Measurements from ENCODE around the gene TMPRSS11D.

The TMPRSS11D gene

GRCh38 chr4:67883902-67884301 lies at the start of gene TMPRSS11D:
Gene TMPRSS11D, minus strand, starts transcription at chr4:67884002. Its CDS starts 69 bp downstream, at chr4:67883933.
- Histone ChIP-seq H3K4me1 (ENCODE audit: control insufficient read depth, insufficient read depth, low read length) (no peaks in the 10 kb centered on the region), H3K36me3 (ENCODE audit: control insufficient read depth, insufficient read depth, low read length) (no peaks in the 10 kb centered on the region), H3K4me3 (ENCODE audit: low read length) (no peak within 1 kb of the TSS), H3K27me3 (ENCODE audit: control insufficient read depth, insufficient read depth, low read length) (no peaks in the 10 kb centered on the region), H3K9ac (ENCODE audit: low read length) (no peak within 1 kb of the TSS), H3K27ac (ENCODE audit: low read depth, low read length) (no peak within 1 kb of the TSS)

GRCh38 chr4:67933038-67933437 lies 49.2 kb upstream of the TMPRSS11D start:
- Histone ChIP-seq H3K36me3 (ENCODE audit: control insufficient read depth, insufficient read depth, low read length) (no peaks in the 10 kb centered on the region), H3K4me1 (ENCODE audit: control insufficient read depth, insufficient read depth, low read length) (no peaks in the 10 kb centered on the region), H3K27me3 (ENCODE audit: control insufficient read depth, insufficient read depth, low read length) (no peaks in the 10 kb centered on the region), H3K27ac (ENCODE audit: low read depth, low read length) (no peak overlapping the region), H3K9ac (ENCODE audit: low read length) (no peak overlapping the region), H3K4me3 (ENCODE audit: low read length) (no peak overlapping the region)

- Histone ChIP-seq H3K36me3 (ENCODE audit: control insufficient read depth, insufficient read depth, low read length) (no peaks in the 10 kb centered on the region), H3K4me1 (ENCODE audit: control insufficient read depth, insufficient read depth, low read length) (no peaks in the 10 kb centered on the region), H3K27me3 (ENCODE audit: control insufficient read depth, insufficient read depth, low read length) (no peaks in the 10 kb centered on the region), H3K9ac (ENCODE audit: low read length) (no peak overlapping the region), H3K4me3 (ENCODE audit: low read length) (no peak overlapping the region), H3K27ac (ENCODE audit: low read depth, low read length) (no peak overlapping the region)
Observed at GRCh38 chr4:67931256-67931655, 47.5 kb upstream of the TMPRSS11D start.

- no peak overlapping the region for H3K9ac ChIP-seq (ENCODE audit: low read length)
- H3K4me3 ChIP-seq (ENCODE audit: low read length) = no peak overlapping the region
- H3K36me3 ChIP-seq (ENCODE audit: control insufficient read depth, insufficient read depth, low read length) = no peaks in the 10 kb centered on the region
- no peaks in the 10 kb centered on the region for H3K4me1 ChIP-seq (ENCODE audit: control insufficient read depth, insufficient read depth, low read length)
- no peak overlapping the region for H3K27ac ChIP-seq (ENCODE audit: low read depth, low read length)
- H3K27me3 ChIP-seq (ENCODE audit: control insufficient read depth, insufficient read depth, low read length) = no peaks in the 10 kb centered on the region
Observed at GRCh38 chr4:67929426-67929825, 45.6 kb upstream of the TMPRSS11D start.

GRCh38 chr4:67928546-67928945 lies 44.7 kb upstream of the TMPRSS11D start:
- Histone ChIP-seq H3K4me1 (ENCODE audit: control insufficient read depth, insufficient read depth, low read length) (no peaks in the 10 kb centered on the region), H3K9ac (ENCODE audit: low read length) (no peak overlapping the region), H3K27ac (ENCODE audit: low read depth, low read length) (no peak overlapping the region), H3K4me3 (ENCODE audit: low read length) (no peak overlapping the region), H3K36me3 (ENCODE audit: control insufficient read depth, insufficient read depth, low read length) (no peaks in the 10 kb centered on the region), H3K27me3 (ENCODE audit: control insufficient read depth, insufficient read depth, low read length) (no peaks in the 10 kb centered on the region)

- H3K27ac ChIP-seq (ENCODE audit: low read depth, low read length) = no peak overlapping the region
- no peaks in the 10 kb centered on the region for H3K27me3 ChIP-seq (ENCODE audit: control insufficient read depth, insufficient read depth, low read length)
- no peak overlapping the region for H3K4me3 ChIP-seq (ENCODE audit: low read length)
- H3K4me1 ChIP-seq (ENCODE audit: control insufficient read depth, insufficient read depth, low read length) = no peaks in the 10 kb centered on the region
- no peaks in the 10 kb centered on the region for H3K36me3 ChIP-seq (ENCODE audit: control insufficient read depth, insufficient read depth, low read length)
- H3K9ac ChIP-seq (ENCODE audit: low read length) = no peak overlapping the region
Observed at GRCh38 chr4:67927251-67927650, 43.4 kb upstream of the TMPRSS11D start.

GRCh38 chr4:67926485-67926884 lies 42.7 kb upstream of the TMPRSS11D start:
- Histone ChIP-seq H3K36me3 (ENCODE audit: control insufficient read depth, insufficient read depth, low read length) (no peaks in the 10 kb centered on the region), H3K27ac (ENCODE audit: low read depth, low read length) (no peak overlapping the region), H3K4me3 (ENCODE audit: low read length) (no peak overlapping the region), H3K9ac (ENCODE audit: low read length) (no peak overlapping the region), H3K27me3 (ENCODE audit: control insufficient read depth, insufficient read depth, low read length) (no peaks in the 10 kb centered on the region), H3K4me1 (ENCODE audit: control insufficient read depth, insufficient read depth, low read length) (no peaks in the 10 kb centered on the region)

- no peaks in the 10 kb centered on the region for H3K4me1 ChIP-seq (ENCODE audit: control insufficient read depth, insufficient read depth, low read length)
- H3K27me3 ChIP-seq (ENCODE audit: control insufficient read depth, insufficient read depth, low read length) = no peaks in the 10 kb centered on the region
- H3K9ac ChIP-seq (ENCODE audit: low read length) = no peak overlapping the region
- no peaks in the 10 kb centered on the region for H3K36me3 ChIP-seq (ENCODE audit: control insufficient read depth, insufficient read depth, low read length)
- no peak overlapping the region for H3K4me3 ChIP-seq (ENCODE audit: low read length)
- H3K27ac ChIP-seq (ENCODE audit: low read depth, low read length) = no peak overlapping the region
Observed at GRCh38 chr4:67922697-67923096, 38.9 kb upstream of the TMPRSS11D start.

GRCh38 chr4:67918428-67918827 lies 34.6 kb upstream of the TMPRSS11D start:
- H3K27me3 ChIP-seq (ENCODE audit: control insufficient read depth, insufficient read depth, low read length) = no peaks in the 10 kb centered on the region

GRCh38 chr4:67915400-67915966 lies 31.7 kb upstream of the TMPRSS11D start:
- Histone ChIP-seq H3K4me3 (ENCODE audit: low read length) (no peak overlapping the region), H3K27me3 (ENCODE audit: control insufficient read depth, insufficient read depth, low read length) (no peaks in the 10 kb centered on the region), H3K4me1 (ENCODE audit: control insufficient read depth, insufficient read depth, low read length) (no peaks in the 10 kb centered on the region)

More at GRCh38 chr4:67918428-67918827, 34.6 kb upstream of the TMPRSS11D start:
- Histone ChIP-seq H3K4me1 (ENCODE audit: control insufficient read depth, insufficient read depth, low read length) (no peaks in the 10 kb centered on the region), H3K36me3 (ENCODE audit: control insufficient read depth, insufficient read depth, low read length) (no peaks in the 10 kb centered on the region), H3K4me3 (ENCODE audit: low read length) (no peak overlapping the region), H3K9ac (ENCODE audit: low read length) (no peak overlapping the region), H3K27ac (ENCODE audit: low read depth, low read length) (no peak overlapping the region)

GRCh38 chr4:67912080-67912479 lies 28.3 kb upstream of the TMPRSS11D start:
- no peaks in the 10 kb centered on the region for H3K36me3 ChIP-seq (ENCODE audit: control insufficient read depth, insufficient read depth, low read length)
- H3K27ac ChIP-seq (ENCODE audit: low read depth, low read length) = no peak overlapping the region
- H3K9ac ChIP-seq (ENCODE audit: low read length) = no peak overlapping the region
- H3K4me3 ChIP-seq (ENCODE audit: low read length) = no peak overlapping the region
- H3K27me3 ChIP-seq (ENCODE audit: control insufficient read depth, insufficient read depth, low read length) = no peaks in the 10 kb centered on the region
- no peaks in the 10 kb centered on the region for H3K4me1 ChIP-seq (ENCODE audit: control insufficient read depth, insufficient read depth, low read length)

More at GRCh38 chr4:67915400-67915966, 31.7 kb upstream of the TMPRSS11D start:
- no peaks in the 10 kb centered on the region for H3K36me3 ChIP-seq (ENCODE audit: control insufficient read depth, insufficient read depth, low read length)
- H3K27ac ChIP-seq (ENCODE audit: low read depth, low read length) = no peak overlapping the region
- H3K9ac ChIP-seq (ENCODE audit: low read length) = no peak overlapping the region

- Histone ChIP-seq H3K36me3 (ENCODE audit: control insufficient read depth, insufficient read depth, low read length) (no peaks in the 10 kb centered on the region), H3K27me3 (ENCODE audit: control insufficient read depth, insufficient read depth, low read length) (no peaks in the 10 kb centered on the region), H3K4me3 (ENCODE audit: low read length) (no peak overlapping the region), H3K9ac (ENCODE audit: low read length) (no peak overlapping the region), H3K27ac (ENCODE audit: low read depth, low read length) (no peak overlapping the region), H3K4me1 (ENCODE audit: control insufficient read depth, insufficient read depth, low read length) (no peaks in the 10 kb centered on the region)
Observed at GRCh38 chr4:67911638-67912037, 27.8 kb upstream of the TMPRSS11D start.

- Histone ChIP-seq H3K36me3 (ENCODE audit: control insufficient read depth, insufficient read depth, low read length) (no peaks in the 10 kb centered on the region), H3K4me1 (ENCODE audit: control insufficient read depth, insufficient read depth, low read length) (no peaks in the 10 kb centered on the region), H3K27me3 (ENCODE audit: control insufficient read depth, insufficient read depth, low read length) (no peaks in the 10 kb centered on the region), H3K4me3 (ENCODE audit: low read length) (no peak overlapping the region), H3K9ac (ENCODE audit: low read length) (no peak overlapping the region), H3K27ac (ENCODE audit: low read depth, low read length) (no peak overlapping the region)
Observed at GRCh38 chr4:67911141-67911540, 27.3 kb upstream of the TMPRSS11D start.
